Smooth muscle cell (in vitro differentiated cells): Measurements from ENCODE around the gene MRFAP1. TPM values are rescaled to one million over a fixed set of nuclear protein-coding genes. Genes with fewer than 3 reads are reported as not detected.
"Not testable (repeated sequence)": the region's sequence is repeated elsewhere in the genome, so short reads cannot be mapped to it uniquely, and the experiment has no call there.

Experiments
- DNase-seq: peaks from one replicate; lab custom pipeline; 2025; ENCODE audit not compliant: unreplicated experiment; lab: John Stamatoyannopoulos, UW
- H2AFZ ChIP-seq: fragments of 200-600 bp; sonication (generic); 2 replicates; pipeline ENCODE4 v1.6.0; 2016; ENCODE audit warnings: antibody characterized with exemption, low read depth, mild to moderate bottlenecking
- H3F3A ChIP-seq: fragments of 200-600 bp; sonication (generic); 2 replicates; pipeline ENCODE4 v1.6.0; 2017; ENCODE audit warnings: antibody characterized with exemption, low read depth
- H3K27ac ChIP-seq: fragments of 200-600 bp; sonication (generic); 2 replicates; pipeline ENCODE4 v1.5.1; 2016; ENCODE audit warnings: low read depth, mild to moderate bottlenecking
- H3K27me3 ChIP-seq: fragments of 200-600 bp; sonication (generic); 2 replicates; pipeline ENCODE4 v1.6.1; 2016; ENCODE audit warnings: low read depth, mild to moderate bottlenecking
- H3K36me3 ChIP-seq: fragments of 200-600 bp; sonication (generic); 2 replicates; pipeline ENCODE4 v1.5.1; 2016; ENCODE audit warnings: low read depth
- H3K4me1 ChIP-seq: fragments of 200-600 bp; sonication (generic); 2 replicates; pipeline ENCODE4 v1.5.1; 2016; ENCODE audit warnings: low read depth
- H3K4me2 ChIP-seq: fragments of 200-600 bp; sonication (generic); 2 replicates; pipeline ENCODE4 v1.6.0; 2016; ENCODE audit warnings: mild to moderate bottlenecking
- H3K4me3 ChIP-seq: fragments of 200-600 bp; sonication (generic); 2 replicates; pipeline ENCODE4 v1.5.1; 2016; ENCODE audit warnings: mild to moderate bottlenecking
- H3K79me2 ChIP-seq: fragments of 200-600 bp; sonication (generic); 2 replicates; pipeline ENCODE4 v1.6.0; 2016; ENCODE audit warnings: low read depth, mild to moderate bottlenecking
- H3K9ac ChIP-seq: fragments of 200-600 bp; sonication (generic); 2 replicates; pipeline ENCODE4 v1.6.0; 2016; ENCODE audit warnings: low read depth
- H3K9me3 ChIP-seq: fragments of 200-600 bp; sonication (generic); replicated peaks from 2 replicates; pipeline ENCODE4 v1.5.1; 2016; ENCODE audit warnings: low read depth
- H4K20me1 ChIP-seq: fragments of 200-600 bp; sonication (generic); 2 replicates; pipeline ENCODE4 v1.6.0; 2016; ENCODE audit warnings: low read depth
- WGBS: methylation state at CpG from one replicate; pipeline ENCODE4 v1.1.7; 2016; ENCODE audit warnings: low lambda C conversion rate; 5-methylcytosine and 5-hydroxymethylcytosine counted together
- polyA plus RNA-seq: library from polyadenylated mRNA; unstranded; fragments of >200 nt; fragmentation: Nextera tagmentation; extraction: Ambion mirVana; gene quantifications from 2 replicates; pipeline ENCODE4 v1.2.1, GENCODE V29; 2016
- total RNA-seq: library from RNA; depleted of rRNA; stranded (reverse); fragments of >200 nt; gene quantifications from 2 replicates; pipeline ENCODE4 v1.2.3, GENCODE V29; 2014
- TF ChIP-seq, protein P1 (sequence below): fragments of 200-600 bp; sonication (generic); IDR thresholded peaks from 2 replicates; pipeline ENCODE4 v1.5.1; 2017; ENCODE audit warnings: borderline replicate concordance, mild to moderate bottlenecking, antibody characterized with exemption; ENCODE audit not compliant: insufficient read depth, poor library complexity, severe bottlenecking

The MRFAP1 gene
- total and polyA plus RNA-seq, 2 experiments from 2014 or later = 165 to 206 TPM

DNA sequence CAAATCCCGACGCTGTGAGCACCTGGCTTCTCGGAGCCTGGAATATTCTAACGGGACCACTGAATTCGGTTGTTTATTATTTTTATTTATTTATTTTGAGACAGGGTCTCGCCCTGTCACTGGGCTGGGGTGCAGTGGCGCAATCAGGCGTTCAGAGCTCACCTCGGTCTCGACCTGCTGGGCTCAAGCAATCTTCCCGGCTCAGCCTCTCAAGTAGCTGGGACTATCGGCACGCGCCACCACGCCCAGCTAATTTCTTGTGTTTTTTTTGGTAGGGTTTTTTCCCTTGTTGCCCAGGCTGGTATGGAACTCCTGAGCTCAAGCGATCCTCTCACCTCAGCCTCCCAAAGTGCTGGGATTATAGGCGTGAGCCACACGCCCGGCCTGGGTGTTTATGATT, 31.6 kb downstream of the MRFAP1 start:
- Histone ChIP-seq H3K9me3 (no peaks in the 10 kb centered on the region), H3K4me1 (peaks cover 22% of the 10 kb centered on the region), H3K27me3 (no peaks in the 10 kb centered on the region), H4K20me1 (peaks cover 25% of the 10 kb centered on the region), H3K27ac (no peak overlapping the region), H3K9ac (no peak overlapping the region), H3F3A (no peaks in the 10 kb centered on the region), H3K79me2 (peaks cover 16% of the 10 kb centered on the region), H3K36me3 (no peaks in the 10 kb centered on the region), H3K4me3 (no peak overlapping the region), H2AFZ (no peak overlapping the region), H3K4me2 (no peak overlapping the region)
- WGBS = 98% methylated on average over 19 of the region's 19 CpGs
- DNase-seq = no peak
- TF ChIP-seq, protein P1, sequence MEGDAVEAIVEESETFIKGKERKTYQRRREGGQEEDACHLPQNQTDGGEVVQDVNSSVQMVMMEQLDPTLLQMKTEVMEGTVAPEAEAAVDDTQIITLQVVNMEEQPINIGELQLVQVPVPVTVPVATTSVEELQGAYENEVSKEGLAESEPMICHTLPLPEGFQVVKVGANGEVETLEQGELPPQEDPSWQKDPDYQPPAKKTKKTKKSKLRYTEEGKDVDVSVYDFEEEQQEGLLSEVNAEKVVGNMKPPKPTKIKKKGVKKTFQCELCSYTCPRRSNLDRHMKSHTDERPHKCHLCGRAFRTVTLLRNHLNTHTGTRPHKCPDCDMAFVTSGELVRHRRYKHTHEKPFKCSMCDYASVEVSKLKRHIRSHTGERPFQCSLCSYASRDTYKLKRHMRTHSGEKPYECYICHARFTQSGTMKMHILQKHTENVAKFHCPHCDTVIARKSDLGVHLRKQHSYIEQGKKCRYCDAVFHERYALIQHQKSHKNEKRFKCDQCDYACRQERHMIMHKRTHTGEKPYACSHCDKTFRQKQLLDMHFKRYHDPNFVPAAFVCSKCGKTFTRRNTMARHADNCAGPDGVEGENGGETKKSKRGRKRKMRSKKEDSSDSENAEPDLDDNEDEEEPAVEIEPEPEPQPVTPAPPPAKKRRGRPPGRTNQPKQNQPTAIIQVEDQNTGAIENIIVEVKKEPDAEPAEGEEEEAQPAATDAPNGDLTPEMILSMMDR = no peak

DNA sequence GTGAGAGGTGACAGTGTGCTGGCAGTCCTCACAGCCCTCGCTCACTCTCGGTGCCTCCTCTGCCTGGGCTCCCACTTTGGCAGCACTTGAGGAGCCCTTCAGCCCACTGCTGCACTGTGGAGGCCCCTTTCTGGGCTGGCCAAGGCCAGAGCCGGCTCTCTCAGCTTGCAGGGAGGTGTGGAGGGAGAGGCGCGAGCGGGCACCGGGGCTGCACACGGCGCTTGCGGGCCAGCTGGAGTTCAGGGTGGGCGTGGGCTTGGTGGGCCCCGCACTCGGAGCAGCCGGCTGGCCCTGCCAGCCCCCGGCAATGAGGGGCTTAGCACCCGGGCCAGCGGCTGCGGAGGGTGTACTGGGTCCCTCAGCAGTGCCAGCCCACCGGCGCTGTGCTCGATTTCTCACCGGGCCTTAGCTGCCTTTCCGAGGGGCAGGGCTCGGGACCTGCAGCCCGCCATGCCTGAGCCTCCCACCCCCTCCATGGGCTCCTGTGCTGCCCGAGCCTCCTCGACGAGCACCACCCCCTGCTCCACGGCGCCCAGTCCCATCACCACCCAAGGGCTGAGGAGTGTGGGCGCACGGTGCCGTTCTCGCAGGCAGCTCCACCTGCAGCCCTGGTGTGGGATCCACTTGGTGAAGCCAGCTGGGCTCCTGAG, 32.2 kb downstream of the MRFAP1 start:
- not testable (repeated sequence) for H3K27me3 ChIP-seq, H3K27ac ChIP-seq, H2AFZ ChIP-seq, H3K4me3 ChIP-seq, H3K36me3 ChIP-seq, H3K9me3 ChIP-seq, H3K4me2 ChIP-seq, H3F3A ChIP-seq, H3K9ac ChIP-seq, DNase-seq
- H4K20me1 ChIP-seq = peaks cover 25% of the 10 kb centered on the region
- peaks cover 22% of the 10 kb centered on the region for H3K4me1 ChIP-seq
- H3K79me2 ChIP-seq = peaks cover 16% of the 10 kb centered on the region
- over 99% methylated on average over 23 of the region's 34 CpGs for WGBS

DNA sequence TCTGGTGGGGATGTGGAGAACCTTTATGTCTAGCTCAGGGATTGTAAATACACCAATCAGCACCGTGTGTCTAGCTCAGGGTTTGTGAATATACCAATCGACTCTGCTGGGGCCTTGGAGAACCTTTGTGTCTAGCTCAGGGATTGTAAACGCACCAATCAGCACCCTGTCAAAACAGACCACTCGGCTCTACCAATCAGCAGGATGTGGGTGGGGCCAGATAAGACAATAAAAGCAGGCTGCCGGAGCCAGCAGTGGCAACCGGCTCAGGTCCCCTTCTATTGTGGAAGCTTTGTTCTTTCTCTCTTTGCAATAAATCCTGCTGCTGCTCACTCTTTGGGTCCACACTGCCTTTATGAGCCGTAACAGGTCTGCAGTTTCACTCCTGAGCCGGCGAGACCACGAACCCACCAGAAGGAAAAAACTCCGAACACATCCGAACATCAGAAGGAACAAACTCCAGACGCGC, 32.7 kb downstream of the MRFAP1 start:
- not testable (repeated sequence) for H3K9ac ChIP-seq, H3K27me3 ChIP-seq, H3K36me3 ChIP-seq, H3F3A ChIP-seq, H3K27ac ChIP-seq, H3K9me3 ChIP-seq, DNase-seq
- peaks cover 16% of the 10 kb centered on the region for H3K79me2 ChIP-seq
- H3K4me1 ChIP-seq = peaks cover 22% of the 10 kb centered on the region
- 73% methylated on average over 14 of the region's 14 CpGs for WGBS
- peak overlapping the region; percentile 64 for H2AFZ ChIP-seq
- peaks cover 25% of the 10 kb centered on the region for H4K20me1 ChIP-seq
- peak overlapping the region; percentile 69 for H3K4me3 ChIP-seq
- peak overlapping the region; percentile 97 for H3K4me2 ChIP-seq

DNA sequence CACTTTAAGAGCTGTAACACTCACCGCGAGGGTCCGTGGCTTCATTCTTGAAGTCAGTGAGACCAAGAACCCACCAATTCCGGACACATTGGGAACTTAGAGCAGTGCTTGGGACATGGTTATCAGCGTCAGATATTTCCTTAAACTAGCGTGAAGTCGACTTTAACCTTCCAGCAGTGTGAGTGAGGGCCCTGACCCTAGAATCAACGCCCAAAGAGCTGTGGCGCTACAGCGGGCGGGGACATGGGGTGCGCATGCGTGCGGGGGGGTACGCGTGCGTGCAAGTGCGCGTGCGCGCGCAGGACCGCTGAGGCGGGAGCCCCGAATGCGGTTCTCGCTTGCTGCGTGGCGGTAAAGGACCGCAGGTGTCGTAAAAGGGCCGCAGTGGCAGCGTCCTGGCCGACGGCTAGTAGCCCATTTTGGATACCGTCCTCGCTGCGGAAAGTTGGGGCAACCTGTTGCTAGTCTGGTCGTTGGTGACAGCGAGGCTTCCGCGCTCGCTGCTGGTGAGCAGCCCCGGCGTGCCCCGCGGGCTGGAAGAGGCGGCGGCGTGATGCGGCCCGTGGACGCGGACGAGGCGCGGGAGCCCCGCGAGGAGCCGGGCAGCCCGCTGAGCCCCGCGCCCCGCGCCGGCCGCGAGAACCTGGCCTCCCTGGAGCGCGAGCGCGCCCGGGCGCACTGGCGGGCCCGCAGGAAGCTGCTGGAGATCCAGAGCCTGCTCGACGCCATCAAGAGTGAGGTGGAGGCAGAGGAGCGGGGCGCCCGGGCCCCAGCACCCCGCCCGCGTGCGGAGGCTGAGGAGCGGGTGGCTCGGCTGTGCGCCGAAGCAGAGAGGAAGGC, 33.4 kb downstream of the MRFAP1 start:
- Histone ChIP-seq H3K4me2 (peak overlapping the region; percentile 97), H3K27me3 (no peaks in the 10 kb centered on the region), H3K27ac (no peak overlapping the region), H3K36me3 (no peaks in the 10 kb centered on the region), H3K9me3 (no peaks in the 10 kb centered on the region), H3K9ac (peak overlapping the region; percentile 47), H3K4me1 (peaks cover 22% of the 10 kb centered on the region), H2AFZ (peak overlapping the region; percentile 64), H3K79me2 (peaks cover 16% of the 10 kb centered on the region), H3F3A (no peaks in the 10 kb centered on the region), H3K4me3 (peak overlapping the region; percentile 69), H4K20me1 (peaks cover 25% of the 10 kb centered on the region)
- TF ChIP-seq, protein P1 = no peak
- WGBS = 3% methylated on average over 83 of the region's 89 CpGs
- DNase-seq = peak; percentile 57
